Uterus (tissue), 2 donors: ENCODE results near the gene AMBP.

ENCODE experiments used
- CTCF ChIP-seq, 4 experiments: fragments of 200-600 bp in 2 of 4; fragments of 450-650 bp in 2 of 4; sonication (generic) in 2 of 4; IDR thresholded peaks; one replicate each; pipeline ENCODE4 v1.5.1; 2016 to 2019; ENCODE audit warnings: antibody characterized with exemption in 4 of 4, mild to moderate bottlenecking in 2 of 4, moderate library complexity in 1 of 4
- POLR2A ChIP-seq, 2 donors: fragments of 450-650 bp; IDR thresholded peaks; one replicate each; pipeline ENCODE4 v1.6.1; 2016; ENCODE audit warnings: antibody characterized with exemption in 2 of 2, mild to moderate bottlenecking in 1 of 2, moderate library complexity in 1 of 2

GRCh38 chr9:114060711-114061110 is 17.4 kb downstream of the AMBP start:
- no peak for TF ChIP-seq POLR2A (IDR thresholded peaks at IDR 0.05)
- TF ChIP-seq CTCF (IDR thresholded peaks at IDR 0.05) = no peak
